ENCODE data around the gene UNC93A. TPM values are rescaled to one million over a fixed set of nuclear protein-coding genes. Genes with fewer than 3 reads are reported as not detected.

UNC93A gene
- total RNA-seq, 2 experiments from 2014 or later, result not detected

DNA sequence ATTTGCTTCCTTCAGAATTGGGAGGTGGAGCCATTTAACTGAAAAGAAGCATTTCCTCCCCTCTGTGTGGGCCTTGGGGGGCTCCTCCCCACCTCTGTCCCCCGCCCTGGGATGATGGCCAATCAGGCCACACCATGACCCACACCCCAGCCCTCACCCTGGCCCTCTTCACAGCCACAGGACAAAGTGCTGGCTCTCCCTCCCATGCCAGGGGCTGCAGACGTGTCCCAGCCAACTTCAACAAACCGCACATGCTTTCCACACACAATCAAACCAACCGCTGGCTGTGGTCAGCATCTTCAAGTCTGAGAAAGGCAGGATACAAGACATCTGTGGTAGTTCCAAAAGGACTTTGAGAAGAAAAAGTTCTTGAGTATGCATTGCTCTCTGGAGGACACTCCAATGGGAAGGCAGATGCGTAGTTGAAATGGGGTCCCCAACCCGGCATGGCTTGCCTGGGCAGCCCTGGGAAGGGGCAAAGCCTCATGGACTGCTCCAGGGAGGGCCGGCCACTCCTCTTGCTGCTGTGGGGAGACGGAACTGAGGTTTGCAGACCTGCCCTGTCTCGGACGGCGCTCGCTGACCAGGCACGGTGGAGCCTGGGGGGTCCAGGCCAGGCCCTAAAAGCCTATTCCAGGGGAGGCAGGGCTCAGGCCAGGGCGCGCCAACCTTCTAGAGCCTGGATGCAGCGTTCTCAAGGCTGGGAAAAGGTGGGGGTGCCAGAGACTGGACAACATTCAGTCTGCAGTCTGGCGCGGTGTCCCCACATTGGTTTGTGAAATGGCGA is 45.9 kb downstream of the UNC93A start:
- POLR2A ChIA-PET, result no interaction called here
- TF ChIP-seq, protein P1, sequence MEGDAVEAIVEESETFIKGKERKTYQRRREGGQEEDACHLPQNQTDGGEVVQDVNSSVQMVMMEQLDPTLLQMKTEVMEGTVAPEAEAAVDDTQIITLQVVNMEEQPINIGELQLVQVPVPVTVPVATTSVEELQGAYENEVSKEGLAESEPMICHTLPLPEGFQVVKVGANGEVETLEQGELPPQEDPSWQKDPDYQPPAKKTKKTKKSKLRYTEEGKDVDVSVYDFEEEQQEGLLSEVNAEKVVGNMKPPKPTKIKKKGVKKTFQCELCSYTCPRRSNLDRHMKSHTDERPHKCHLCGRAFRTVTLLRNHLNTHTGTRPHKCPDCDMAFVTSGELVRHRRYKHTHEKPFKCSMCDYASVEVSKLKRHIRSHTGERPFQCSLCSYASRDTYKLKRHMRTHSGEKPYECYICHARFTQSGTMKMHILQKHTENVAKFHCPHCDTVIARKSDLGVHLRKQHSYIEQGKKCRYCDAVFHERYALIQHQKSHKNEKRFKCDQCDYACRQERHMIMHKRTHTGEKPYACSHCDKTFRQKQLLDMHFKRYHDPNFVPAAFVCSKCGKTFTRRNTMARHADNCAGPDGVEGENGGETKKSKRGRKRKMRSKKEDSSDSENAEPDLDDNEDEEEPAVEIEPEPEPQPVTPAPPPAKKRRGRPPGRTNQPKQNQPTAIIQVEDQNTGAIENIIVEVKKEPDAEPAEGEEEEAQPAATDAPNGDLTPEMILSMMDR (IDR thresholded peaks at IDR 0.05), result no peak
- H3K4me3 Mint-ChIP-seq, result no peak overlapping the region
- ATAC-seq (no peak), DNase-seq (no peak)
- no peaks in the 10 kb centered on the region for H3K4me1 Mint-ChIP-seq (ENCODE audit: low read depth)
- no peak overlapping the region for H3K27ac Mint-ChIP-seq
- intact Hi-C loops (cut with micrococcal nuclease), result no loop called here
- peaks cover 11% of the 10 kb centered on the region for H3K27me3 Mint-ChIP-seq
- no peaks in the 10 kb centered on the region for H3K9me3 Mint-ChIP-seq
- CTCF ChIA-PET, result no interaction called here
- no peaks in the 10 kb centered on the region for H3K36me3 Mint-ChIP-seq (ENCODE audit: low read depth)

DNA sequence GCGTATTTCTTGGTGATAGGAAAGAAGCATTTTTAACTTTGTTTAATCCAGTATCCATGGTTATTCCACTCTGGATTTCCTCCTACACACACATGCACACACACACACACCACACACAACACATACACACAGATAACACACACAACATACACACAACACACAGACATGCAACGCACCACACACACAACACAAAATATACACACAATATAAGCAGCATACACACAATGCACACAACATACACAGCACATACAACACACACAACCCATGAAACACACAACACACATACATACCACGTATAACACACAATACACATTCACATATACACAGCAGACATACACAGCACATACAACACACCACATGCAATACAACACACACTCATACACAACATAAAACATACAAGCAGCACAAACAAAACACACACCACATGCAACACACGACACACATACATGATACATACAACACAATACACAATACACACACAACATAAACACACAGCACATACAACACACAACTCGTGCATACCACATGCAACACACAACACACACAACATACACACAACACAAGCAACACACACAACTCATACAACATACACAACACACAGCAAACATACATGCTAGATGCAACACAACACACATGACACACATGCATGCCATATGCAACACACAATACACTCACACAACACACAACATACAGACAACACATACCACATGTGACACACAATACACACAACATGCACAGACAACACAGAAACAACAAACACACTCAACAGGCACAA is 46.7 kb downstream of the UNC93A start:
- POLR2A ChIA-PET, result no interaction called here
- ATAC-seq (no peak), DNase-seq (no peak)
- intact Hi-C loops (cut with micrococcal nuclease), result no loop called here
- no peaks in the 10 kb centered on the region for H3K9me3 Mint-ChIP-seq
- no peak overlapping the region for H3K4me3 Mint-ChIP-seq
- no peaks in the 10 kb centered on the region for H3K36me3 Mint-ChIP-seq (ENCODE audit: low read depth)
- CTCF ChIA-PET, result no interaction called here
- H3K27me3 Mint-ChIP-seq, result peaks cover 12% of the 10 kb centered on the region
- TF ChIP-seq, protein P1 (IDR thresholded peaks at IDR 0.05), result no peak
- H3K4me1 Mint-ChIP-seq (ENCODE audit: low read depth), result no peaks in the 10 kb centered on the region
- H3K27ac Mint-ChIP-seq, result no peak overlapping the region

DNA sequence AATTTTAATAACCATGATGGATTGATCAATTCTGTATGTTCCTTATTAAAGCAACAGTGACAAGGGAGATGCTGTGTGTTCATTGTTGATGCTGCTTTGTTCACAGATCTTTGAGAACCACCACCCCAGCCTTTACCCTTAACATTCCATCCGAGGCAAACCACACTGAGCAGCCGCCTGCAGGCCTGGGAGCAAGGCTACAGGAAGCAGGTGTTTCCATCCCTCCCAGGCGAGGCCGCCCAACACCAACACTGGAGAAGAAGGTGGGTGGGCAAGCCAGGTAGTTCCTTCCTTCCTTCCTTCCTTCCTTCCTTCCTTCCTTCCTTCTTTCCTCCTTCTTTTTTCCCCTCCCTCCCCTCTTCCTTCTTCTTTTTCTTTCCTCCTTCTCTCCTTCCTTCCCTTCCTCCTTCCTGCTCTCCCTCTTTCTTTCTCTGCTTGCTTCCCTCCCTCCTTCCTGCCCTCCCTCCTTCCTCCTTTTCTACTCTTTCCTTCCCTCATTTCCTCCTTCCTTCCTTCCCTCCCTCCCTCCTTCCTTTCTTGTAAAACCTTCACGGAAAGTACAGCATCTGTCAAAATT is 47.5 kb downstream of the UNC93A start:
- no peaks in the 10 kb centered on the region for H3K4me1 Mint-ChIP-seq (ENCODE audit: low read depth)
- H3K27me3 Mint-ChIP-seq, result peaks cover 12% of the 10 kb centered on the region
- ATAC-seq, result no peak
- no peak for DNase-seq
- intact Hi-C loops (cut with micrococcal nuclease), result no loop called here
- H3K4me3 Mint-ChIP-seq, result no peak overlapping the region
- POLR2A ChIA-PET, result no interaction called here
- CTCF ChIA-PET, result no interaction called here
- no peaks in the 10 kb centered on the region for H3K9me3 Mint-ChIP-seq
- TF ChIP-seq, protein P1 (IDR thresholded peaks at IDR 0.05), result no peak
- no peaks in the 10 kb centered on the region for H3K36me3 Mint-ChIP-seq (ENCODE audit: low read depth)
- no peak overlapping the region for H3K27ac Mint-ChIP-seq

DNA sequence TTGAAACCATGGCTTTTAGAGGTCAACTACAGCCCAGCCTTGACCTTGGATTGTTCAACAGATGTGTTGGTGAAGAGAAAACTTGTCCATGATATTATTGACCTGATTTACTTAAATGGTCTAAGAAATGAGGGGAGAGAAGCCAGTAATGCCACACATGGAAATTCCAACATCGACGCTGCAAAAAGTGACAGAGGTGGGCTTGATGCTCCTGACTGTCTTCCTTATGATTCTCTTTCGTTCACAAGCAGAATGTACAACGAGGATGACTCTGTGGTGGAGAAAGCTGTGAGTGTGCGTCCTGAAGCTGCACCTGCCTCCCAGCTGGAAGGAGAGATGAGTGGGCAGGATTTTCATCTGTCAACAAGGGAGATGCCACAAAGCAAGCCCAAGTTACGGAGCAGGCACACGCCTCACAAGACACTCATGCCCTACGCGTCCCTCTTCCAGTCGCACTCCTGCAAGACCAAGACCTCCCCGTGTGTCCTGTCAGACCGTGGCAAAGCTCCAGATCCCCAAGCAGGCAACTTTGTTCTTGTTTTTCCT is 50.0 kb downstream of the UNC93A start:
- POLR2A ChIA-PET, result no interaction called here
- CTCF ChIA-PET, result interaction anchor here (1.0 to 1.4 kb wide), 3 partner anchors 9 to 50 kb away, joined by 3 to 7 read pairs (median 3); partner anchors contain the start of gene UNC93A
- DNase-seq, result no peak
- no peak overlapping the region for H3K4me3 Mint-ChIP-seq
- no peaks in the 10 kb centered on the region for H3K9me3 Mint-ChIP-seq
- intact Hi-C loops (cut with micrococcal nuclease), result no loop called here
- H3K27me3 Mint-ChIP-seq, result peaks cover 14% of the 10 kb centered on the region
- no peak overlapping the region for H3K27ac Mint-ChIP-seq
- TF ChIP-seq, protein P1 (IDR thresholded peaks at IDR 0.05), result no peak
- ATAC-seq, result no peak
- no peaks in the 10 kb centered on the region for H3K4me1 Mint-ChIP-seq (ENCODE audit: low read depth)
- H3K36me3 Mint-ChIP-seq (ENCODE audit: low read depth), result no peaks in the 10 kb centered on the region
